ENCODE measurements around the gene SBK3. TPM values are rescaled to one million over a fixed set of nuclear protein-coding genes. Genes with fewer than 3 reads are reported as not detected.
A peak's percentile ranks its signal among the peaks of the same experiment; 100 is the strongest.

SBK3 gene
- total RNA-seq, 1 donor from 2014 or later: 3.3 TPM

GRCh38 chr19:55494172-55494761 is 51.1 kb downstream of the SBK3 start:
- TF ChIP-seq, protein P1, sequence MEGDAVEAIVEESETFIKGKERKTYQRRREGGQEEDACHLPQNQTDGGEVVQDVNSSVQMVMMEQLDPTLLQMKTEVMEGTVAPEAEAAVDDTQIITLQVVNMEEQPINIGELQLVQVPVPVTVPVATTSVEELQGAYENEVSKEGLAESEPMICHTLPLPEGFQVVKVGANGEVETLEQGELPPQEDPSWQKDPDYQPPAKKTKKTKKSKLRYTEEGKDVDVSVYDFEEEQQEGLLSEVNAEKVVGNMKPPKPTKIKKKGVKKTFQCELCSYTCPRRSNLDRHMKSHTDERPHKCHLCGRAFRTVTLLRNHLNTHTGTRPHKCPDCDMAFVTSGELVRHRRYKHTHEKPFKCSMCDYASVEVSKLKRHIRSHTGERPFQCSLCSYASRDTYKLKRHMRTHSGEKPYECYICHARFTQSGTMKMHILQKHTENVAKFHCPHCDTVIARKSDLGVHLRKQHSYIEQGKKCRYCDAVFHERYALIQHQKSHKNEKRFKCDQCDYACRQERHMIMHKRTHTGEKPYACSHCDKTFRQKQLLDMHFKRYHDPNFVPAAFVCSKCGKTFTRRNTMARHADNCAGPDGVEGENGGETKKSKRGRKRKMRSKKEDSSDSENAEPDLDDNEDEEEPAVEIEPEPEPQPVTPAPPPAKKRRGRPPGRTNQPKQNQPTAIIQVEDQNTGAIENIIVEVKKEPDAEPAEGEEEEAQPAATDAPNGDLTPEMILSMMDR (IDR thresholded peaks at IDR 0.05): no peak
- TF ChIP-seq EZH2phosphoT487 (IDR thresholded peaks at IDR 0.05) (no peak), EZH2 (IDR thresholded peaks at IDR 0.05) (no peak)
- Histone ChIP-seq H3K4me3 (no peak overlapping the region), H3F3A (ENCODE audit: low read depth) (no peaks in the 10 kb centered on the region), H3K9ac (no peak overlapping the region), H2AFZ (replicated peaks) (no peak overlapping the region), H3K27me3 (no peaks in the 10 kb centered on the region), H3K79me2 (ENCODE audit: low read depth) (no peaks in the 10 kb centered on the region), H3K4me1 (peaks cover 4% of the 10 kb centered on the region), H3K9me3 (ENCODE audit: low read depth) (no peaks in the 10 kb centered on the region), H3K4me2 (no peak overlapping the region), H3K27ac (no peak overlapping the region), H3K36me3 (no peaks in the 10 kb centered on the region), H4K20me1 (ENCODE audit: low read depth) (no peaks in the 10 kb centered on the region)
- Mint-ChIP-seq H3K27ac (peak overlapping the region; percentile 34), H3K36me3 (no peaks in the 10 kb centered on the region), H3K9me3 (no peaks in the 10 kb centered on the region), H3K4me1 (peaks cover 27% of the 10 kb centered on the region), H3K4me3 (peak overlapping the region; percentile 33), H3K27me3 (ENCODE audit: insufficient read depth, low read depth) (peaks cover 6% of the 10 kb centered on the region)
- no peak for DNase-seq (ENCODE audit: low spot score)

DNA sequence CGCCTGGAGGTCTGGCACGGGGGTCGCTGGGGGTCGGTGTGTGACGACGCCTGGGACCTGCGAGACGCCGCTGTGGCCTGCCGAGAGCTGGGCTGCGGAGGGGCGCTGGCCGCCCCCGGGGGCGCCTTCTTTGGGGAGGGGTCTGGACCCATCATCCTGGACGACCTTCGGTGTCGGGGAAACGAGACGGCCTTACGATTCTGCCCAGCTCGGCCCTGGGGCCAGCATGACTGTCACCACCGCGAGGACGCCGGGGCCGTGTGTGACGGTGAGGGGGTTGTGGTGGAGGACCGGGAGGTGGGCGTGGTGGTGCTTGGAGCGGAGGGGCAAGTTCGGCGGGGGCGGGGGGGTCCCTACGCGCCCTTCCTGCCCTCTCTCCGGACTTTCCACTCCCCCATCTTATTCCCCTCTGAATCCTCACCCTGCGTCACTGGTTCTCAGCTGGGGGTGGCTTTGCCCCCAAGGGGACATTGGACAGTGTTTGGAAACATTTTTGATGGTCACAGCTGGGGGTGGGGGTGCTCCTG is 51.6 kb downstream of the SBK3 start:
- no peak overlapping the region for H3K27ac Mint-ChIP-seq
- Histone ChIP-seq H4K20me1 (ENCODE audit: low read depth) (no peaks in the 10 kb centered on the region), H3K4me3 (no peak overlapping the region), H3K36me3 (no peaks in the 10 kb centered on the region), H3F3A (ENCODE audit: low read depth) (no peaks in the 10 kb centered on the region), H3K9ac (no peak overlapping the region), H3K27me3 (no peaks in the 10 kb centered on the region), H3K4me2 (no peak overlapping the region), H3K4me1 (peaks cover 8% of the 10 kb centered on the region), H3K79me2 (ENCODE audit: low read depth) (no peaks in the 10 kb centered on the region), H3K27ac (no peak overlapping the region), H3K9me3 (ENCODE audit: low read depth) (no peaks in the 10 kb centered on the region), H2AFZ (replicated peaks) (no peak overlapping the region)
- H3K4me1 Mint-ChIP-seq: peaks cover 23% of the 10 kb centered on the region
- H3K36me3 Mint-ChIP-seq: no peaks in the 10 kb centered on the region
- peaks cover 6% of the 10 kb centered on the region for H3K27me3 Mint-ChIP-seq (ENCODE audit: insufficient read depth, low read depth)
- no peaks in the 10 kb centered on the region for H3K9me3 Mint-ChIP-seq
- no peak overlapping the region for H3K4me3 Mint-ChIP-seq
- DNase-seq (ENCODE audit: low spot score): no peak
- TF ChIP-seq EZH2phosphoT487 (IDR thresholded peaks at IDR 0.05) (no peak), EZH2 (IDR thresholded peaks at IDR 0.05) (no peak)
- TF ChIP-seq, protein P1 (IDR thresholded peaks at IDR 0.05): no peak

GRCh38 chr19:55493052-55493644 is 52.2 kb downstream of the SBK3 start:
- DNase-seq (ENCODE audit: low spot score): no peak

More at GRCh38 chr19:55493052-55493644, 52.2 kb downstream of the SBK3 start:
- H3K9me3 ChIP-seq (ENCODE audit: low read depth): no peaks in the 10 kb centered on the region
- no peaks in the 10 kb centered on the region for H4K20me1 ChIP-seq (ENCODE audit: low read depth)
- no peak overlapping the region for H3K27ac ChIP-seq
- H3K27ac Mint-ChIP-seq: peak overlapping the region; percentile 66
- no peaks in the 10 kb centered on the region for H3K36me3 ChIP-seq
- H3F3A ChIP-seq (ENCODE audit: low read depth): no peaks in the 10 kb centered on the region
- no peak overlapping the region for H3K4me3 ChIP-seq
- peaks cover 23% of the 10 kb centered on the region for H3K4me1 Mint-ChIP-seq
- no peaks in the 10 kb centered on the region for H3K36me3 Mint-ChIP-seq
- no peak overlapping the region for H3K9ac ChIP-seq
- H3K27me3 Mint-ChIP-seq (ENCODE audit: insufficient read depth, low read depth): peaks cover 6% of the 10 kb centered on the region
- TF ChIP-seq EZH2phosphoT487 (IDR thresholded peaks at IDR 0.05) (no peak), EZH2 (IDR thresholded peaks at IDR 0.05) (no peak)
- TF ChIP-seq, protein P1 (IDR thresholded peaks at IDR 0.05): no peak
- no peak overlapping the region for H2AFZ ChIP-seq (replicated peaks)
- no peaks in the 10 kb centered on the region for H3K27me3 ChIP-seq
- H3K9me3 Mint-ChIP-seq: no peaks in the 10 kb centered on the region
- peak overlapping the region; percentile 12 for H3K4me3 Mint-ChIP-seq
- peaks cover 13% of the 10 kb centered on the region for H3K4me1 ChIP-seq
- no peak overlapping the region for H3K4me2 ChIP-seq
- H3K79me2 ChIP-seq (ENCODE audit: low read depth): no peaks in the 10 kb centered on the region

Data from neural progenitor cell (in vitro differentiated cells).